Bronchial epithelial cell (primary cell): Measurements from ENCODE around the gene NUCB1. TPM values are rescaled to one million over a fixed set of nuclear protein-coding genes. Genes with fewer than 3 reads are reported as not detected.
A peak's percentile ranks its signal among the peaks of the same experiment; 100 is the strongest.

Experiments
- DNase-seq: peaks from one replicate; pipeline ENCODE4 v3.0.0-alpha.2; 2010; ENCODE audit warnings: low read depth
- FAIRE-seq: peaks from 2 replicates; lab custom pipeline; 2011; peaks lifted over from hg19 to GRCh38; lab: Jason Lieb, UNC
- H3K27me3 ChIP-seq: 2 replicates; pipeline ENCODE4 v1.5.1; 2011; ENCODE audit warnings: low read length; ENCODE audit not compliant: control insufficient read depth, insufficient read depth
- H3K36me3 ChIP-seq: 2 replicates; pipeline ENCODE4 v1.5.1; 2011; ENCODE audit warnings: low read length; ENCODE audit not compliant: control insufficient read depth, insufficient read depth
- H3K4me3 ChIP-seq: 2 replicates; pipeline ENCODE4 v1.5.1; 2011; ENCODE audit warnings: mild to moderate bottlenecking, low read depth, low read length, control low read depth
- total RNA-seq: library from RNA; depleted of rRNA; stranded (reverse); fragments of >200 nt; gene quantifications from 2 replicates; pipeline ENCODE4 v1.2.1, GENCODE V29; 2014
- TF ChIP-seq, protein P1 (sequence below): IDR thresholded peaks from 2 replicates; pipeline ENCODE4 v1.5.1; 2011; ENCODE audit warnings: mild to moderate bottlenecking, moderate library complexity, low read length, control low read depth, inconsistent platforms; ENCODE audit not compliant: insufficient read depth, severe bottlenecking

The NUCB1 gene
- total RNA-seq, 1 donor from 2014 or later: 88.2 TPM

DNA sequence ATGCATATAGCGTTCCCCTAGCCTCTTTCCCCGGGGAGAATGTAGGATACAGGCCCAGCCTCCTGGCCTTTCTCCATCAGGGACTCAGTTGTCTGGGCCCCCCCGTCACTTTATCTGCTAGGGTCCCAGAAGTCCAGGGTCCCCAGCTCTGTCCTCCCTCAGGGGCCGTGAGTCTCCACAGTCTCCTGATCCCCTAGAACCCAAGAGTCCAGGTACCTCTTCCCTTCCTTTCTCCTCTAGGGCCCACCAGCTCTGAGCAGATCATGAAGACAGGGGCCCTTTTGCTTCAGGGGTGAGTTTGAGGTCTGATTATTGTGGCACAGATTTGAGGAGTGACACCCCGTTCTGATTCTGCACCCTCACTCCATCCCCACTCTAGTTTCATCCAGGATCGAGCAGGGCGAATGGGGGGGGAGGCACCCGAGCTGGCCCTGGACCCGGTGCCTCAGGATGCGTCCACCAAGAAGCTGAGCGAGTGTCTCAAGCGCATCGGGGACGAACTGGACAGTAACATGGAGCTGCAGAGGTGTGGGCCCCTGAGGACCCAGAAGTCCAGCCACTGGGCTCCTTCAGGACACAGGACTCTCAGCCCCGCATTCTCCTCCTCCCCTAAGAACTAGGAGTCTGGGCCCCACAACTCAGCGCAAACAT lies 55.3 kb downstream of the NUCB1 start:
- TF ChIP-seq, protein P1, sequence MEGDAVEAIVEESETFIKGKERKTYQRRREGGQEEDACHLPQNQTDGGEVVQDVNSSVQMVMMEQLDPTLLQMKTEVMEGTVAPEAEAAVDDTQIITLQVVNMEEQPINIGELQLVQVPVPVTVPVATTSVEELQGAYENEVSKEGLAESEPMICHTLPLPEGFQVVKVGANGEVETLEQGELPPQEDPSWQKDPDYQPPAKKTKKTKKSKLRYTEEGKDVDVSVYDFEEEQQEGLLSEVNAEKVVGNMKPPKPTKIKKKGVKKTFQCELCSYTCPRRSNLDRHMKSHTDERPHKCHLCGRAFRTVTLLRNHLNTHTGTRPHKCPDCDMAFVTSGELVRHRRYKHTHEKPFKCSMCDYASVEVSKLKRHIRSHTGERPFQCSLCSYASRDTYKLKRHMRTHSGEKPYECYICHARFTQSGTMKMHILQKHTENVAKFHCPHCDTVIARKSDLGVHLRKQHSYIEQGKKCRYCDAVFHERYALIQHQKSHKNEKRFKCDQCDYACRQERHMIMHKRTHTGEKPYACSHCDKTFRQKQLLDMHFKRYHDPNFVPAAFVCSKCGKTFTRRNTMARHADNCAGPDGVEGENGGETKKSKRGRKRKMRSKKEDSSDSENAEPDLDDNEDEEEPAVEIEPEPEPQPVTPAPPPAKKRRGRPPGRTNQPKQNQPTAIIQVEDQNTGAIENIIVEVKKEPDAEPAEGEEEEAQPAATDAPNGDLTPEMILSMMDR: no peak
- Histone ChIP-seq H3K4me3 (peak overlapping the region; percentile 73), H3K27me3 (no peaks in the 10 kb centered on the region), H3K36me3 (peaks cover 2% of the 10 kb centered on the region)
- no peak for DNase-seq
- no peak for FAIRE-seq

DNA sequence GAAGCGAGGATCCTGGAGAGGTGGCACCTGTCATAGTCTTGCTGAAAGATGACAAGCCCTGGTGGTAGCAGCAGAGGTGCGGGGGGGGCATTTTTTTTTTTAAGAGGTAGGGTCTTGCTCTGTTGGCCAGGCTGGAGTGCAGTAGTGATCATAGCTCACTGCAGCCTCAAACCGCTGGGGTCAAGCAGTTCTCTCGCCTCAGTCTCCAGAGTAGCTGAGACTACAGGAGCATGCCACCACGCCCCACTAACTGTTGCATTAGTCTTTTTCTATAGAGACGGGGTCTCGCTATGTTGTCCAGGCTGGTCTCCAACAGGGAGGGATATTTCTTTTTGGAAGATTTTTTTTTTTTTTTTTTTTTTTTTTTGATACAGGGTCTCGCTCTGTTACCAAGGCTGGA lies 57.9 kb downstream of the NUCB1 start:
- TF ChIP-seq, protein P1: no peak
- H3K27me3 ChIP-seq: no peaks in the 10 kb centered on the region
- peaks cover 2% of the 10 kb centered on the region for H3K36me3 ChIP-seq
- no peak for FAIRE-seq
- no peak overlapping the region for H3K4me3 ChIP-seq
- DNase-seq: no peak

DNA sequence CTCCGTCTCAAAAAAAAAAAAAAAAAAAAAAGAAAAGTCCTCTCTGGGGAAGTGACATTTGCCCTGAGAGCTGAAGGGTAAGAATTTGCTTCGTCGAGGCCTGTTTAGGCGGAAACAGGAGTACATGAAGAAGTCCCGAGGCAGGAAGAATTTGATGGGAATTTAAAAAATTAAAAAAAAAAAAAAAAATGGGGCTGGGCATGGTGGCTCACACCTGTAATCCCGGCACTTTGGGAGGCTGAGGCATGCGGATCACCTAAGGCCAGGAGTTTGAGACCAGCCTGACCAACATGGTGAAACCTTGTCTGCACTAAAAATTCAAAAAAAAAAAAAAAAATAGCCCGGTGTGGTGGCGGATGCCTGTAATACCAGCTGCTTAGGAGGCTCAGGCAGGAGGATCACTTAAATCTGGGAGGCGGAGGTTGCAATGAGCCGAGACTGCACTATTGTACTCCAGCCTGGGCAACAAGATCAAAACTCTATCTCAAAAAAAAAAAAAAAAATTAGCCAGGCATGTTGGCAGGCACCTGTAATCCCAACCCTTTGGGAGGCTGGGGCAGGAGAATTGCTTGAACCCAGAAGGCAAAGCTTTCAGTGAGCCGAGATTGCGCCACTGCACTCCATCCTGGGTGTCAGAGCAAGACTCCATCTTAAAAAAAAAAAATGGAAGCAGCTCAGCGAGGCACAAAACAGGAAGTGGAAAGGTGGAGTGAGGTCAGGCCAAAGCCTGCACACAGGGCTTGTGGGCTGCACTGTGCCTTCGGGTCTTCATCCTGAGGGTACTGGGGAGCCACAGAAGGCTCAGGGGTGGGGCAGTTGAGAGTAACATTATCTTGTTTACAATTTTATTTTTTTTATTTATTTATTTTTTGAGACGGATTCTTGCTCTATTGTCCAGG lies 59.5 kb downstream of the NUCB1 start:
- Histone ChIP-seq H3K27me3 (no peaks in the 10 kb centered on the region), H3K4me3 (no peak overlapping the region), H3K36me3 (peaks cover 2% of the 10 kb centered on the region)
- no peak for FAIRE-seq
- DNase-seq: no peak
- TF ChIP-seq, protein P1: no peak

DNA sequence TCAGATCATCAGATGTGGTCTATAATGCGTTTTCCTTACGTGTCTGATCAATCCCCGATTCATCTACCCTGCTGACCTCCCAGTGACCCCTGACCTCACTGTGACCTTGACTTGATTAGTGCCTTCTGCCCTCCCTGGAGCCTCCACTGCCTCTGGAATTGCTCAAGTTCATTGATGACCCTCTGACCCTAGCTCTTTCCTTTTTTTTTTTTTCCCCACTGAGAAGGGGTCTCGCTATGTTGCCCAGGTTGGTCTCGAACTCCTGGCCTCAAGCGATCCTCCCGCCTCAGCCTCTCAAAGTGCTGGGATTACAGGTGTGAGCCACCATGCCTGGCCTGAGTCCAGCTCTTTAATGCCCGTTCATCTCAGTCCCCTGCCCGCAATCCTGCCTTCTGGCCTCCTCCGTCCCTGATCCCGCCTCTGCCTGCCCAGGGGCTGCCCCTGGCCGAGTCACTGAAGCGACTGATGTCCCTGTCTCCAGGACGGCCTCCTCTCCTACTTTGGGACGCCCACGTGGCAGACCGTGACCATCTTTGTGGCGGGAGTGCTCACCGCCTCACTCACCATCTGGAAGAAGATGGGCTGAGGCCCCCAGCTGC lies 61.0 kb downstream of the NUCB1 start:
- no peak for FAIRE-seq
- TF ChIP-seq, protein P1: no peak
- Histone ChIP-seq H3K36me3 (peaks cover 4% of the 10 kb centered on the region), H3K4me3 (no peak overlapping the region), H3K27me3 (no peaks in the 10 kb centered on the region)
- DNase-seq: no peak

DNA sequence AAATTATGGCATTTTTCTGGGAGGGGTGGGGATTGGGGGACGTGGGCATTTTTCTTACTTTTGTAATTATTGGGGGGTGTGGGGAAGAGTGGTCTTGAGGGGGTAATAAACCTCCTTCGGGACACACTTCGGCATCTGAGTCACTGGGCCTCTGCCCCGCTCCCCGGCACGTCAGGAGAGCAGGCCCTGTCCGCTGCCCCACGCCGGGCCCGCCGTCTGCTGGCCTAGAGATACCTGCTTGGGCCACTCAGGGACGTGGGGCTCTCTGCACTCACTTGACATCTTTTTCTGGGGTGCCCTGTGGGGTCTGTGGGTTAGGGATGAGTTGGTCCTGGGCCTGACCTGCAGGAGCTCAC lies 61.5 kb downstream of the NUCB1 start:
- H3K36me3 ChIP-seq: peaks cover 2% of the 10 kb centered on the region
- H3K27me3 ChIP-seq: no peaks in the 10 kb centered on the region
- TF ChIP-seq, protein P1: no peak
- DNase-seq: no peak
- no peak overlapping the region for H3K4me3 ChIP-seq
- FAIRE-seq: no peak
